ENCODE results near the gene ZNF598.
A peak's percentile ranks its signal among the peaks of the same experiment; 100 is the strongest.

ZNF598 gene

DNA sequence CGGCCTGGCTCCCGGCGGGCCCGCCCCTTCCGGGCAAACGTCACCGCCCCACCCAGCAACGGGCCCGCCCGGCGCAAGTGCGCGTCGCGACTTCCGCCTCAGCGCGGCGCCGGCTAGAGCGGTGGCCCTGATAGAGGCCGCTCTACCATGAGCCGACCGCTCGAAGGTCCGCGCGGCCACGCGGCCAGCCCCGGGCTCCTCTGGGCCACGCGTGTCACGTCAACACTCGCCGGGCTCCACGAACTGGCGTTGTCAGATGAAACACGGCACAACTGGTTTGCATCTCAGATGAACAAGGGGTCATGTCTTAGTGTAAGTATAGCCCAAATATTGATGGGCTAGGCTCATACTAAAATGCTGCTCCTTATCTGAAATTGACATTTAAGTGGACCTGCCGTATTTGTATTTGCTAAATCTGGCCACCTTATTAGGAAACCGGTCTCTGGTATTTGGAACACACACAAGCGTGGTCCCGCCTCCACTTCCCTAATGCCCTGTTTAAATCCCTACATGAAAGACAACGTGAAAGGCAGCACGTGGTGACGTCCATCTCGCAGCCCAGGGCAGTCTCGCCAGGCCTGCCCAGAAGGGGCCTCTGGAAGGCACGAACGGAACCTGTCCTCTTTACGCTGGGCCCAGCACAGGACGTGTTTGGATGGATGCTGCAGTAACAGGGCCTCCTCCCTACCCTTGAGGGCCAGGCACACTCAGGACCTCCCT, at the start of gene ZNF598:
ZNF598 (minus strand) TSS at position 31 of the 720 bp plus-strand sequence.
- DNase-seq (ENCODE audit: low read depth in 3 of 3), result peak; percentile 55 to 76 (median 73)

DNA sequence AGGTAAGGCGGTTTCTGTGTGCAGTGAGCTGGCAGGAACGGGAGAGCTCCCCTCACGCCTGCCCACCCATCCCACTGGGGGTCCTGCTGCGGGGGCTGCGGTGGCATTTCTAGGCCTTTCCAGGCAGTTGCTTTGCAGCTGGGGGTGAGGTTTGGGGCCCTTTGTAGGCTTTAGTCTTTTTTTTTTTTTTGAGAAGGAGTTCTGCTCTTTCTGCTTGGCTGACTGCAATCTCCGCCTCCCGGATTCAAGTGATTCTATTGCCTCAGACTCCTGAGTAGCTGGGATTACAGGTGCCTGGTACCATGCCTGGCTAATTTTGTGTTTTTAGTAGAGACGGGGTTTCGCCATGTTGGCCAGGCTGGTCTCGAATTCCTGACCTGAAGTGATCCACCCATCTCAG, 49.3 kb upstream of the ZNF598 start:
- DNase-seq (ENCODE audit: low read depth in 3 of 3), result no peak

- no peak for DNase-seq (ENCODE audit: low read depth in 3 of 3)
These were observed 48.8 kb upstream of the ZNF598 start for GRCh38 chr16:2058420-2058819.

DNA sequence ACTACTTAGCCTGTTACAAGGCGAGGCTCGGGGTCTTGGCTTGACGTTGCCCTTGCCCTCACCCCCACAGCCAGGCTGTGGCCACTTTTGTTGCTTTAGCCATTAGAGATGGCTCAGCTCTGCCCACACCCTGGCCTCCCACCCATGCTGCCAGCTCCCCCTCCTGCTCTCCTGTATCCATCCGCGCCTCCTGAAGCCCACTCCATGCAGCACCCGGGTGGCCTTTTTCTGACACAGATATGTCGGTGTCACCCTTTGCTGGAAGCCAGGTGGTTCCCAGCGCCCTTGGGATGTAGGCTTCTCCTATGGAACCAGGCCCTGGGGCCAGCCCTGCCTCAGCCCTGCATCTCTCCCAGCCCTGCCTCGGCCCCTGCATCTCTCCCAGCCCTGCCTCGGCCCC, 47.8 kb upstream of the ZNF598 start:
- no peak for DNase-seq (ENCODE audit: low read depth in 3 of 3)

GRCh38 chr16:2056681-2057407, 47.2 kb upstream of the ZNF598 start:
- no peak for DNase-seq (ENCODE audit: low read depth in 3 of 3)

DNA sequence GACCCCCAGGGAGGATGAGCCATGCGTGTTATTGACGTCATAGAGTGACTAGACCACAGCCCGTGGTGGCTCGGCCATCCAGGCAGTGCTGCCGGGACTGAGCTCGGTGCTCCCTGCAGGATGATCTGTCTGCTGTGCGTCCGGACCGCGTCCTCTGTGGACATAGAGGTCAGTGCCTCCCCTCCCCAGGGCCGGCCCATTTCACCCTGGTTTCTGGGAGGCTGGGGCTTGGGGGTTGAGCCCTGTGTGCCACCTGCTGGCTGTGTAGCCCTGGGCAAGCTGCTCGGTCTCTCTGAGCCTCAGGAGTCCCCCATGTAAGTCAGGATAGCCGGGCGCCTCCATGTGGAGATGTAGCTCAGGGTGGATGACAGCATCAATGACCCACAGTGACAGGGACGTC, 46.5 kb upstream of the ZNF598 start:
- no peak for DNase-seq (ENCODE audit: low read depth in 3 of 3)

DNA sequence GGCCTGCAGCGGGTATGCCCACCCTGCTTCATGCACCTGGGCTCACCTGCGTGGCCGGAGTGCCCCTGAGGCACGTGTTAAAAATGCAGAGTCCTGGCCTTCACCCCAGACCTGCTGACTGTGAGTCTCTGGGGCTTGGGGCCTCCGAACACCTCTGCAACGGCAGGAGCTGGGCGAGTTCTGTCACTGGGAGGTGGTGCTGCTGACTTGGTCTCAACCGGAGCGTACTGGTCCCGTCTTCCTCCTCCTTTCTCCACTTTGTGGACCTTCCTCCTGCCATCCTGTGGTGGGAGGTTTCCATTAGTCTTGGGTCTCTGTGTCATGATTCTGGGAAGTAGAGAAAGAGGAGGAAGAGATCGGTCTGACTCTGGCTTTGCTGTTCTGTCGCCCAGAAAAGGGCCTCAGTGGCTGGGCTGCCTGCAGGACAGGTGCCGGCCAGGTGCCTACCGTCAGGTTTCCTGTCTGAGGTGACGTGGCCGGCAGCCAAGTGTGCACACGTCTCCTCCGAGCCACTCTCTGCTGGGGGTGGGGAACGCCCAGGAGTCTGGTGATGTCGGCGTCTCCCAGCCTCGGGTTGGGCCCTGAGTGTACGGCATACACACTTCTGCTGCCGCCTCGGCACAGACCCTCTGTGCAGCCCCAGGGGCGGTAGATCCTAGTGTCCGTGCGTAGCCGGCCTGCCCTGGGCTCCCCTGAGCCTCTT, 45.1 kb upstream of the ZNF598 start:
- DNase-seq (ENCODE audit: low read depth in 3 of 3), result no peak

DNA sequence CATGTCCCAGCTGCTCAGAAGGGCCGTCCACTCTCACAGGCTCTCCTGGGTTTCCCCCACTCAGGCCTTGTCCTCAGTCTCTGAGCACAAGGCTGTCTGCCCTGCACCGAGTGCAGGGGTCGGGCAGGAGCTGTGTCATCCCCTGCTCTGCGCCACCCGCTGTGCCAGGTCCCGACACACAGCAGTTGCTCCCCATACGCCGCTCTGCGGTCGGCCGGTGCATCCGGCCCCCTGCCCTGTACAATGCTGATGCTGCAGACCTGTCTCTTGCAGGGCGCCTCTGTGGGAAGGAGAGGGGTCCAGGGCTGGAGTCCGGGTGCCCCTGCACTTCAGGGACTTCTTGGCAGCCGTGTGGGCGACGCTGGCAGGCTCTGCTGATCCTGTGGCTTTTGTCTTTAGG, 44.3 kb upstream of the ZNF598 start:
- DNase-seq (ENCODE audit: low read depth in 3 of 3), result no peak

DNA sequence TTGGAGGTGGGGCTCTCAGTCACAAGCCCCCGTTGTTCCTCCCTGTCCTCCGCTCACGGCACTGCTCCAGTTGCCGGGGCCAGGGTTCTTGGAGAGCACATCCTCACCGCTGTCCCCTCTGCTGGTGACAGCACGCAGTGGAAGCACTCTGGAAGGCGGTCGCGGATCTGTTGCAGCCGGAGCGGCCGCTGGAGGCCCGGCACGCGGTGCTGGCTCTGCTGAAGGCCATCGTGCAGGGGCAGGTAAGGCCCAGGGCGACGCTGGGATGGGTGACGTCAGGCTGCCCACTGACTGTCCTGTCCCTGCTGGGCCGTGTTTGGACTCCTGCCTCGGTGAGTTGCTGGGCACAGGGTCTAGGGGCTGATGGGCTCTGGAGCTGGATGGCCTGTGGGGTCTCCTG, 43.6 kb upstream of the ZNF598 start:
- no peak for DNase-seq (ENCODE audit: low read depth in 3 of 3)

DNA sequence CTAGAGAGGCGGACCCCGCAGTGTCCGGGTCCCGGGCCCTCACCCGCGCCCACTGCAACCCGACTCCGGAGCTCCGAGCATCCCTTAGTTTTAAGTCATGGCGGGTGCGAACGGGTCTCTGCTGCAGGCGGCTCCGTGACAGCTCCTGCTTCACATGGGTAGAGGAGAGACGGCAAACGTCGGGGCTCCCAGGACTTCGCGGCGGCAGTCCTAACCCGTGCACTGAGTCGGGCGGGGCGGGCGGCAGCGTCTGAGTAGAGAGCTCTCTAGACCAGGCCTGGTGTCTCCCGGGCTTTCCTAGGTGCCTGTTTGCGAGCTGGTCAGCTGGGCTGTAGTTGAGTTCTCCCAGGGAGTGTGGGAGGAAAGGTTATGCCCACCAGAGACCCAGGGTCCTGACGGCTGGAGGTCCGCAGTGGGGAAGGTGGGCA, 38.5 kb upstream of the ZNF598 start:
- no peak for DNase-seq (ENCODE audit: low read depth in 3 of 3)

DNA sequence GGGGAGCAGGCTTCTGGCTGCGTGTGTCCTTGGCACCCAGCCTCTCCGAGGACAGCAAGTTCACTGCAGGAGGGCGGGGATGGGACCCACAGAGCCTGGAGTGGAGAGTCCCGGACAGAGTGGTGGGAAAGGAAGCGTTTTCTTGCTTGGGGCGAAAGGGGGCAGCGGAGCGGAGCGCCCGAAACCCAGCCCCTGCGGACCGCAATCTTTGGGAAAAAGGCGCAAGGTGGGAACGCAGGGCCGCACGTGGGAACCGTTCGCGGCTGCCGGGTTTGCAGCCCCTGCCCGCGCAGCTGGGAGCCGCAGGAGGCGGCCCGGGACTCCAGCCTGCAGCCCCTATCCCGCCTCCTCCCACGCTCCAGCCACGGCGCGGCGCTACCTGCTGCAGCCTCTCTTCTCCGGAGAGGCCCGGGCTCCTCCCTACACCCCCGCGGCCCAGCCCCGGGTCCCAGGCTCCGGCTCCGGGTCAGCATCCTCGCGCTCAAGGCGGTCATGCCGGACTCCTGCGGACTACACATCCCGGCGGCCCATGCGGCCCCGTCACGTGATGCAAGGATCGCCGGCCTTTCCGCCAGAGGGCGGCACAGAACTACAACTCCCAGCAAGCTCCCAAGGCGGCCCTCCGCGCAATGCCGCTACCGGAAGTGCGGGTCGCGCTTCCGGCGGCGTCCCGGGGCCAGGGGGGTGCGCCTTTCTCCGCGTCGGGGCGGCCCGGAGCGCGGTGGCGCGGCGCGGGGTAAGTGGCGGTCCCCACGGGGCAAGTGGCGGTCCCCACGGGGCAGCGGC, 37.9 kb upstream of the ZNF598 start, which contains the start of the genes NTHL1 and TSC2:
NTHL1 (minus strand) TSS at position 505 of the 786 bp plus-strand sequence; CDS start at position 494, 11 bp downstream.
TSC2 (plus strand) TSS at position 656 of the 786 bp plus-strand sequence. CDS start 631 bp downstream, outside the sequence.
- DNase-seq (ENCODE audit: low read depth in 3 of 3), result peak; percentile 87 to 95 (median 91)

DNA sequence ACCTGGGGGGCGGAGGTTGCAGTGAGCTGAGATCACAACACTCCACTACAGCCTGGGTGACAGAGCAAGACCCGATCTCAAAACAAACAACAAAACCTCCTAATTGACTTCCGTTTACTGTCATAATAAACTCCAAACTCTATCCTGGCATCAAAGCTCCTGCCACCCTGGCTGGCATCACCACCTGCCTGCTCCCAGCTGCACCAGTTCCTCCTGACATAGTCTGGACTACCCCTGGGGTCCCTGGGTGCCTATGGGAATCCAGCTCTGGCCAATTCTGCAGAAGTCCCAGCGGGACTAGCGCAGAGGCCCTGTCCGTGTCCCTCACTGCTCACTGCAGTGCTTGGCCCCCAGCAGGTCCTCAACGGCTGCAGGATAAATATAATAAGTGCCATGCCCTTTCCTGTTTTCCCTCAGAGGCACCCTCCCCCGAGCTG, 37.3 kb upstream of the ZNF598 start:
- DNase-seq (ENCODE audit: low read depth in 3 of 3), result no peak

DNA sequence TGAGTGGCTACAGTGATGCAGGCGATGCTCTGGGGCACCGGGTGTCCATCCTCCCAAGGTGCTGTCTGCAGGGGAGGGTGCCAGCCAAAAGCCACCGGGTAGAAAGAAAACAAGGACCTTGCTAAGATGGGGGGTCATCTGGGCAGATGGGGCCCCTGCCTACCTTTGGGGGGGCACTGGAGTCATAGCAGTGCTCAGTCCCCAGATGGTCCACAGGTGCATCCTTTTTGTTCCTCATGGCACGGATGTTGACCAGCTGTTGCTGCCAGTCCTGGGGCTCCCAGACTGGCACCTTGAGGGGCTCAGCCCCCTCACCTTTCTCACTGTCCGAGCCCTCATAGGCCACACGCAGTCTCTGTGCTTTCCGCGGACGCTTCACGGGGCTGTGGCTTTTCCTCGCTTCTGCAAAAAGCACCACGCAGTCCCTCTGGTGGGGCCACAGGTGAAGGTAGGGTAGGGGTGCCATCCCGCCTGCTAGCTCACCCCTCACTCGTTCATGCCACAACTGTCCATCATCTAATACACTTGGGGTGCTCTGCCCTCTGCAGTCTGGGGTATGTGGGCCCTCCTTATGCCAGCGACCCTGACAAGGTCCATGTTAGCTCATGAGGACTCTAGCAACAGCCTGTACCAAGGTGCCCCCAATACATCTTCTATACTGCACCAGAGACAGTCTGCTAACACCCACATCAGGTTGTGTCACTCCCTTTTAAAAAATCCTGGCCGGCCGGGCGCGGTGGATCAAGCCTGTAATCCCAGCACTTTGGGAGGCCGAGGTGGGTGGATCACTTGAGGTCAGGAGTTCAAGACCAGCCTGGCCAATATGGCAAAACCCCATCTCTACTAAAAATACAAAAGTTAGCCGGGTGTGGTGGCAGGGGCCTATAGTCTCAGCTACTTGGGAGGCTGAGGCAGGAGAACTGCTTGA, 36.6 kb upstream of the ZNF598 start:
- DNase-seq (ENCODE audit: low read depth in 3 of 3), result no peak

- DNase-seq (ENCODE audit: low read depth in 3 of 3), result no peak
These were observed 34.9 kb upstream of the ZNF598 start for GRCh38 chr16:2044541-2044940.

DNA sequence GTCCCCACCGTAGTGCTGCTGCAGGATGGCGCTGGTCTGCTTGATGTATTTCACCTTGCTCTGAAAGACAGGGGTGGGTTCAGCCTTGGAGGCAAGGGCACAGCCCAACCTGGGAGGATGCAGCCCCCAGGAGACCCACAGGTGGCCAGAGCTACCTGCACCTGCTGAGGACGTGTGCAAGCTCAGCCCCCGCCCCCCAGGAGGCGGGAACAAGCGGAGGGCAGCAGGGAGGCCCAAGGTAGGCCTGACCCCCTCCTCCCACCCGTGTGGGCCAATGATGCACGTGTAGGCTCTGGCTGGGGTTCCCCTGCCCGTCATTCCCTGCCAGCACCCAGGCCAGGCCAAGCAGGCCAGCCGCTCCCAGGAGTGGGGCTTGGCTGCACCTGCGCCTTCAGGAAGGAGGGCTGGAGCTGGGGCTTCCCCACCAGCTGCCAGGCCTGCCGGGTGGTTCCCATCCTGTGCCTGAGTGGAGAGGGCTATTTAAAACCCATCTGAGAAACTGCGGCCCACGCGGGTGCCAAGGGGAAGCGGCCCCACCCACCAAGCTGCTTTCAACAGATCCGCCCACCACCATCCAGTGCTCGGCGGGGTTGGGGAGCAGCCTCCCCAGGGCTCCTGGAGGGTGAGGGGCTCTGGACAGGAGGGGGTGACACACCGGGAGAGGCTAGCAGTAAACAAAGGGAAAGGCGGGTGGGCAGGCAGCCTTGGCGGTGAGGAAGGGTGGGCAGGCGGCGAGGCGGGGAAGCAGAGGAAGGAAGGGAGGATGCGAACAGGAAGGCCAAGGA, 34.2 kb upstream of the ZNF598 start:
- no peak for DNase-seq (ENCODE audit: low read depth in 3 of 3)

DNA sequence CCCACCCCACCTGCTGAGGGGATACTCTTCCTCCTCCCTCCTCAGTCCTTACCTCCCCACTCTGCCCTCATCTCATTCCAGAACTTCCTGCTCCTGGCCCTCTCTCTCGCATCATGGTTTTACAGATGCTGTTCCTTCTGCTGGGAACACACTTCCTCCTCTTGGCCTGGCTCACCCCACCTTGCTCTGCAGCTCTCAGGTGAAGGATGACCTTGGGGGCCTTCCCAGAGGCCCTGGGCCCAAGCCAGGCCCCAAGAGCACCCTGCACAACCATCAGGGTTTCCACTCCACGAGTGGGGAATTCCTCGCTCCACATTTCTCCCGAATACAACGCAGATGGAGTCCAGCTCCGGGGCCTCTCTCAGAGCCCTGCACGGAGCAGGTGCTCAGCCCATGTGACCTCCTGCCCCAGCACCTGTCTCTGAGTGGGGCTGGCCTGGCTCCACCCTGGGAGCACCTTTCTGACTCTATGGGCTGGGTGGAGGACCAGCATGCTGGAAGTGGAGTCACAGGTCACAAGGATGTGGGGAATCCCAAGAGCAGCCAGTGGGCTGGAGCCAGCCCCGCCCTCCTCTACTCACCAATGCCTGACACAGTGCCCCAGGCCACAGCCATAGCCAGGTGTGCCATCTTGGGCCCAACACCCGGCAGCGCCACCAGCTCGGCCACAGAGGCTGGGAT, 33.5 kb upstream of the ZNF598 start:
- no peak for DNase-seq (ENCODE audit: low read depth in 3 of 3)

GRCh38 chr16:2042171-2042985, 32.8 kb upstream of the ZNF598 start:
- no peak for DNase-seq (ENCODE audit: low read depth in 3 of 3)
